ENCODE data around the gene STK38.
"Not testable (repeated sequence)": the region's sequence is repeated elsewhere in the genome, so short reads cannot be mapped to it uniquely, and the experiment has no call there.

STK38 gene
- total RNA-seq = 27.3 to 88.3 (median 53.0) reads per million in 17 experiments

- peak; percentile 92 to 97 (median 95) for DNase-seq
Measured at GRCh38 chr6:36546920-36547645, at the start of gene STK38. TSS of gene STK38 (minus strand) at chr6:36547479. CDS start at chr6:36540202, 7,277 bp downstream.

GRCh38 chr6:36596356-36596755, 49.1 kb upstream of the STK38 start:
- no peak for DNase-seq

- DNase-seq = peak; percentile 51 to 64 (median 60)
Measured at GRCh38 chr6:36594816-36595643, 47.8 kb upstream of the STK38 start.

GRCh38 chr6:36594029-36594815, 46.9 kb upstream of the STK38 start, which contains the start of gene SRSF3:
TSS of gene SRSF3 (plus strand) at chr6:36594362. CDS start at chr6:36596763, 2,401 bp downstream.
- peak; percentile 98 to 99 (median 98) for DNase-seq

GRCh38 chr6:36593569-36594028, 46.3 kb upstream of the STK38 start:
- DNase-seq = peak; percentile 61 to 70 (median 66)

- no peak for DNase-seq
Measured at GRCh38 chr6:36592221-36592655, 45.0 kb upstream of the STK38 start.

- peak in 3 of 4 experiments; percentile 51 to 60 (median 56) for DNase-seq
Measured at GRCh38 chr6:36590237-36590636, 43.0 kb upstream of the STK38 start.

- not testable (repeated sequence) for DNase-seq
Measured at GRCh38 chr6:36589025-36589400, 41.7 kb upstream of the STK38 start.

GRCh38 chr6:36586606-36587005, 39.3 kb upstream of the STK38 start:
- DNase-seq = no peak

- DNase-seq = no peak
Measured at GRCh38 chr6:36581716-36582115, 34.4 kb upstream of the STK38 start.

GRCh38 chr6:36580184-36580526, 32.9 kb upstream of the STK38 start:
- DNase-seq = no peak

GRCh38 chr6:36578431-36578830, 31.2 kb upstream of the STK38 start:
- DNase-seq = no peak

- DNase-seq = no peak
Measured at GRCh38 chr6:36578030-36578429, 30.8 kb upstream of the STK38 start.

- DNase-seq = no peak
Measured at GRCh38 chr6:36577301-36577700, 30.0 kb upstream of the STK38 start.

GRCh38 chr6:36576578-36576977, 29.3 kb upstream of the STK38 start:
- peak in 3 of 4 experiments; percentile 34 to 45 (median 40) for DNase-seq

GRCh38 chr6:36574679-36575078, 27.4 kb upstream of the STK38 start:
- DNase-seq = no peak

- DNase-seq = not testable (repeated sequence)
Measured at GRCh38 chr6:36572353-36573311, 25.4 kb upstream of the STK38 start.

GRCh38 chr6:36571122-36572043, 24.1 kb upstream of the STK38 start:
- DNase-seq = no peak

GRCh38 chr6:36570264-36570663, 23.0 kb upstream of the STK38 start:
- no peak for DNase-seq

- DNase-seq = peak in 1 of 4 experiments; percentile 31
Measured at GRCh38 chr6:36566418-36566905, 19.2 kb upstream of the STK38 start.
